Subcutaneous abdominal adipose tissue (tissue), 5 donors: Measurements from ENCODE around the gene RNF144A.

ENCODE experiments used
- H3K27ac ChIP-seq: one replicate; pipeline ENCODE4 v1.7.0; 2013; ENCODE audit warnings: low read depth, mild to moderate bottlenecking, inconsistent platforms, low read length, moderate library complexity
- H3K27me3 ChIP-seq, 5 donors: one replicate each; pipeline ENCODE4 v1.7.0; 2013; ENCODE audit warnings: low read length in 5 of 5, inconsistent platforms in 1 of 5; ENCODE audit not compliant: control insufficient read depth in 5 of 5, insufficient read depth in 4 of 5
- H3K36me3 ChIP-seq, 5 donors: one replicate each; pipeline ENCODE4 v1.7.0; 2013; ENCODE audit warnings: low read length in 5 of 5; ENCODE audit not compliant: control insufficient read depth in 5 of 5, insufficient read depth in 5 of 5
- H3K4me1 ChIP-seq, 5 donors: one replicate each; pipeline ENCODE4 v1.7.0; 2013; ENCODE audit warnings: low read length in 5 of 5, mild to moderate bottlenecking in 3 of 5, moderate library complexity in 1 of 5; ENCODE audit not compliant: control insufficient read depth in 5 of 5, insufficient read depth in 5 of 5
- H3K4me3 ChIP-seq, 5 donors: one replicate each; pipeline ENCODE4 v1.7.0; 2013; ENCODE audit warnings: low read length in 5 of 5, low read depth in 1 of 5
- H3K9ac ChIP-seq, 5 donors: one replicate each; pipeline ENCODE4 v1.7.0; 2013; ENCODE audit warnings: low read length in 5 of 5, mild to moderate bottlenecking in 4 of 5, moderate library complexity in 3 of 5
- H3K9me3 ChIP-seq, 5 donors: one replicate each; pipeline ENCODE4 v1.7.0; 2013; ENCODE audit warnings: low read length in 5 of 5; ENCODE audit not compliant: control insufficient read depth in 5 of 5
- donor health status: healthy.
- donor health status: healthy.
- donor health status: healthy.
- donor health status: healthy.
- donor health status: healthy.

RNF144A gene

DNA sequence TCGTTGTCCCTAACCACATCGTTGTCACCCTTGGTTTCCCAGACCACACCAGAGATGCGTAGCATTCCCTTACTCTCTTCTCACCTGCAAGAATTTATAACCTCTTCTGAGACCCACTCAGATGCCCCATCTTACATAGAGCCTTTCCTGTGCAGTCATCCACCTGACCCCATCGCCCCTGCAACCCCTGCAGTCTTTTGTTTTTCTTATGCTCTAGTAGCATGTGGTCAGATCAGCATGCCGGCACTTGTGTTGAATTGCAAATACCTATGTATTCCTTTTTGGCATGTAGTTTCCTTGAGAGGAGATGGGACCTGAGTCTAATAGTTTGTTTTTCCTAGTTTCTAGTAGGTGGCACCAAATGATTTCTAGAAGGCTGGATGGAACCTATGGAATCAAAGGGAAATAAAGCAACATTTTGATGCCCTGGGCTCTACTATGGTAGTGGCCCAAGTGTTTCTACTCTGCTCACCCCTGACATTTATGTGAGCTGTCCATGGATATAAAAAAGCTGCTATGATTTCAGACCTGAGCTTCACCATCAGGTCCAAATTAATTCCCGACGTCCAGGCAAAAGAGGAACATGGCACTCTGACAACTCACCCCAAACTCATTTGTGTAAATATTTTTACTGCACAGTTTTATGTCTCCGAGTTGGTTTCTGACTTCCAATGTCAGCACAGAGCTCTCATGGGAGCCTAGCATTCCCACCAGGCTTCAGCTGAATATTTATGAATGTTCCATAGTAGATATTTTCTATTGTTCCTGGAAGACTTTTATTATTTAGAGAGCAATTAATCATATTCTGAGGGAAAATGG is 143.6 kb downstream of the RNF144A start:
- Histone ChIP-seq H3K27ac (no peak overlapping the region), H3K4me3 (no peak overlapping the region), H3K27me3 (no peaks in the 10 kb centered on the region), H3K36me3 (no peaks in the 10 kb centered on the region), H3K9me3 (peaks cover 0 to 4% (median 0%) of the 10 kb centered on the region in 5 donors), H3K9ac (no peak overlapping the region), H3K4me1 (peaks cover 0 to 15% (median 3%) of the 10 kb centered on the region in 5 donors)

GRCh38 chr2:7061450-7061789 is 144.2 kb downstream of the RNF144A start:
- no peak overlapping the region for H3K27ac ChIP-seq
- peaks cover 0 to 4% (median 0%) of the 10 kb centered on the region in 5 donors for H3K9me3 ChIP-seq
- no peaks in the 10 kb centered on the region for H3K36me3 ChIP-seq
- H3K4me3 ChIP-seq, result no peak overlapping the region
- H3K4me1 ChIP-seq, result peaks cover 0 to 15% (median 3%) of the 10 kb centered on the region in 5 donors
- no peaks in the 10 kb centered on the region for H3K27me3 ChIP-seq
- no peak overlapping the region for H3K9ac ChIP-seq

GRCh38 chr2:7061921-7062320 is 144.7 kb downstream of the RNF144A start:
- H3K9me3 ChIP-seq, result peaks cover 0 to 4% (median 0%) of the 10 kb centered on the region in 5 donors
- H3K36me3 ChIP-seq, result no peaks in the 10 kb centered on the region
- no peak overlapping the region for H3K27ac ChIP-seq
- no peak overlapping the region for H3K4me3 ChIP-seq
- H3K9ac ChIP-seq, result no peak overlapping the region
- no peaks in the 10 kb centered on the region for H3K27me3 ChIP-seq
- peaks cover 0 to 15% (median 3%) of the 10 kb centered on the region in 5 donors for H3K4me1 ChIP-seq

- no peak overlapping the region for H3K4me3 ChIP-seq
- peaks cover 0 to 8% (median 3%) of the 10 kb centered on the region in 5 donors for H3K4me1 ChIP-seq
- H3K36me3 ChIP-seq, result no peaks in the 10 kb centered on the region
- H3K27ac ChIP-seq, result no peak overlapping the region
- H3K9ac ChIP-seq, result no peak overlapping the region
- peaks cover 0 to 4% (median 0%) of the 10 kb centered on the region in 5 donors for H3K9me3 ChIP-seq
- H3K27me3 ChIP-seq, result no peaks in the 10 kb centered on the region
Observed at GRCh38 chr2:7063789-7064188, 146.6 kb downstream of the RNF144A start.

DNA sequence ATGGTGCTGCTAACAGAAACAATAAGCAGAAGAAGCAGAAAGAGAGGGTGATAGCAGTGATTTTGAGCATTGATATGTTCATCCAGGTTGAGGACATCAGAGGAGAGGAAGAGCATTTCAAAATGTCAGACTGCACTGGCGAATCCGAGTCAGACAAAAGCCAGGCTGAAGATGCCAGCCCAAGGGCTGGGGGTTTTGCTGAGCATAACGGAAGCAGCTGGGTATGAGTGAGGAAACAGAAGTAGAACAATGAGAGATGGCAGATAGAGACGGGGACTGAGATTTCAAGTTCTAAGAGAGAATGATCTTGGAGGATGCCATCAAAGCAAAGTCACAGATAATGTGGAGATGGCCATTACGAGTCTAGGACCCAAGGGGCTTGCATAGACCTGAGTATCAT is 151.2 kb downstream of the RNF144A start:
- H3K9me3 ChIP-seq, result peaks cover 0 to 2% (median 0%) of the 10 kb centered on the region in 5 donors
- no peak overlapping the region for H3K9ac ChIP-seq
- no peaks in the 10 kb centered on the region for H3K36me3 ChIP-seq
- no peaks in the 10 kb centered on the region for H3K27me3 ChIP-seq
- no peak overlapping the region for H3K4me3 ChIP-seq
- no peak overlapping the region for H3K27ac ChIP-seq
- no peaks in the 10 kb centered on the region for H3K4me1 ChIP-seq

DNA sequence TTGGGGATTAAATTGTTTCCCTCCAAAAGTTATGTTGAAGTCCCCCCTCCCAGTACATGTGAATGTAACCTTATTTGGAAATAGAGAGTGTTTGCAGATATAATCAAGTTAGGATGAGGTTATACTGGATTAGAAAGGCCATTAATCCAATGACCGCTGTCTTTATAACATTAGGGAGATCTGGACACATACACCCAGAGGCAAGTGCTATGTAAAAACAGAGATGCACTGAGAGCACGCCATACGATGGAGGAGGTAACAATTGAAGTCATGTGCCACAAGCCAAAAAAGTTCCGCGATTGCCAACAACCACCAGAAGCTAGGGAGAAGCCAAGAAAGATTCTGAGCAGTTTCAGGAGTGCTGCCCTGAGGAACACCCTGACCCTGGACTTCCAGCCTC is 153.3 kb downstream of the RNF144A start:
- no peaks in the 10 kb centered on the region for H3K36me3 ChIP-seq
- H3K9ac ChIP-seq, result no peak overlapping the region
- H3K27ac ChIP-seq, result no peak overlapping the region
- H3K27me3 ChIP-seq, result no peaks in the 10 kb centered on the region
- no peaks in the 10 kb centered on the region for H3K9me3 ChIP-seq
- no peak overlapping the region for H3K4me3 ChIP-seq
- no peaks in the 10 kb centered on the region for H3K4me1 ChIP-seq

- Histone ChIP-seq H3K27me3 (no peaks in the 10 kb centered on the region), H3K9ac (no peak overlapping the region), H3K9me3 (no peaks in the 10 kb centered on the region), H3K4me3 (no peak overlapping the region), H3K36me3 (no peaks in the 10 kb centered on the region), H3K27ac (no peak overlapping the region), H3K4me1 (no peaks in the 10 kb centered on the region)
Observed at GRCh38 chr2:7071154-7071553, 153.9 kb downstream of the RNF144A start.

- H3K27me3 ChIP-seq, result no peaks in the 10 kb centered on the region
- no peak overlapping the region for H3K9ac ChIP-seq
- no peaks in the 10 kb centered on the region for H3K4me1 ChIP-seq
- H3K4me3 ChIP-seq, result no peak overlapping the region
- H3K27ac ChIP-seq, result no peak overlapping the region
- H3K36me3 ChIP-seq, result no peaks in the 10 kb centered on the region
- H3K9me3 ChIP-seq, result no peaks in the 10 kb centered on the region
Observed at GRCh38 chr2:7071916-7072556, 154.8 kb downstream of the RNF144A start.

DNA sequence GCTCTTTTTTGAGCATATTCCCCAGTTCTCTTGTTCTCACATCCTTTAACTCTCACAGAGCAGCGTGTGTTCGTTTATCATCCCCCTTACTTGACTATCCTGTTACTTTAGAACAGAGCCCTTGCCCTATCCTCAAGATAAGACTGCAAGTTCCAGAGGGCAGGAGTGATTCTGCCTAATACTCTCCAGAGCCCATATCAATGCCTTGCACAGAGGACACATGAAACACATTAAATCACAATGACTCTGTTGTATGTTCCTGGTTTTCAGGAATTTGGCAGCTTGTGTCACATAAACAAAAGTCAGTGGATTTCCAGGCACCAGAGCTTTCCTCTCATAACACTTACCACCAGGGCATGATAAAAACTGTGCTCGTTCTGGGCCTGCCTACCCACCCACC is 156.7 kb downstream of the RNF144A start:
- Histone ChIP-seq H3K27ac (no peak overlapping the region), H3K9ac (no peak overlapping the region)

DNA sequence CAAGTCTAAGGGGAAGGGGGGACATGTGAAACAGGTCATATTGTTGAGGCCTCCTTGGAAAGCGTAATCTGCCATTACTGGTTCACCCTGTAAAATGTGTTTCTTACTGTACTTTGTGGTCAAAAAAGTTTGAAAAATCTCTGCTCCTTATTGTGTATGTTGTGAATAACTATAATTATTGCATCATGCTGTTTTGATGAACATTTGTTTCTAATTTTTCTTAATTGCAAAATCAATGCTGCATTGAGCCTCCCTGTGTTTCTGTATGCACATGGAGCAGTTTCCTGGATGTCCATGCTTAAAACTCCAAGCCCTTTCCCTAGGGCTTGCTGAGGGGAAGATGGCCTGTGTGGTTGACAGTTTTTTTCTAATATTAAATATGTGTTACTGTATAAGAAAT is 158.6 kb downstream of the RNF144A start:
- Histone ChIP-seq H3K36me3 (no peaks in the 10 kb centered on the region), H3K4me3 (no peak overlapping the region)

More for the DNA sequence above, 156.7 kb downstream of the RNF144A start:
- Histone ChIP-seq H3K9me3 (no peaks in the 10 kb centered on the region), H3K4me1 (peaks cover 0 to 12% (median 0%) of the 10 kb centered on the region in 5 donors), H3K27me3 (no peaks in the 10 kb centered on the region), H3K4me3 (no peak overlapping the region), H3K36me3 (no peaks in the 10 kb centered on the region)

More for the DNA sequence above, 158.6 kb downstream of the RNF144A start:
- H3K9ac ChIP-seq, result no peak overlapping the region
- H3K27me3 ChIP-seq, result no peaks in the 10 kb centered on the region
- H3K27ac ChIP-seq, result no peak overlapping the region
- H3K9me3 ChIP-seq, result no peaks in the 10 kb centered on the region
- peaks cover 0 to 12% (median 0%) of the 10 kb centered on the region in 5 donors for H3K4me1 ChIP-seq
